ENCODE results near the gene HSP90AB1.

Gene HSP90AB1

GRCh38 chr6:44246663-44247337 lies at the start of gene HSP90AB1:
HSP90AB1 (plus strand) TSS chr6:44247101; CDS start chr6:44248630, 1,529 bp downstream.
- peak; percentile 86 for DNase-seq (ENCODE audit: low read depth)

- DNase-seq (ENCODE audit: low read depth): no peak
Measured at GRCh38 chr6:44198684-44199083, 48.2 kb upstream of the HSP90AB1 start.

DNA sequence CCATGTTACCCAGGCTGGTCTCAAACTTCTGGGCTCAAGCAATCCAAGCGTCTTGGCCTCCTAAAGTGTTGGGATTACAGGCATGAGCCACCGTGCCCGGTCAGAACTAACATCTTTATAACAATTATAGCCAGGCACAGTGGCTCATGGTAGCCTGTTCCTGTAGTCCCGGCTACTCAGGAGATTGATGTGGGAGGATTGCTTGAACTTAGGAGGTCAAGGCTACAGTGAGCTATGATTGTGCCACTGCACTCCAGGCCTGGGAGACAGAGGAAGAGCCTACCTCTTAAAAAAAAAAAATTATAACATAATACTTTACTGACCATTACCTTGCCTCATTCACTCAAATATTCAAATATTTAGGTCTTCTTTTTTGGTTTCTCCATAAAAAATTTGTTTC lies 47.0 kb upstream of the HSP90AB1 start:
- DNase-seq (ENCODE audit: low read depth): no peak

DNA sequence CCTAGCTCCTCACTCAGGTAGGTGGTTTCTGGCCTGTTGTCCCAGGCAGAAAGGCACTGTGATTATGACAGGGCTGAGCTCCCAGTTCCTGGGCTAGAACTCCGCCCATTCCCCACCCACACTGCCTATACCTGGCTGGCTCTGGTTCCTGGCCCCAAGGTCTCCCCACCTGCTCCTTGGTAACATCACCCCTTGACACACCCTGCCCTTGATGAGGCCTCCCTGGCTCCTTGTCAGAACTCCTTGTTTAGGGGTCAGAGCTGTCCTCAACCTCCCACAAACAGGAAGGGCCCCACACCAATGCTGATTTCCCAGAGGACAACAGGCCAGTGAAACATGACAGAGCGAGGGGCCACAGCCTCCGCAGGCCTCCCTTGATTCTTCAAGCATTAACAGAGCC lies 45.7 kb upstream of the HSP90AB1 start:
- no peak for DNase-seq (ENCODE audit: low read depth)

GRCh38 chr6:44201638-44202303 lies 45.1 kb upstream of the HSP90AB1 start:
- DNase-seq (ENCODE audit: low read depth): no peak

GRCh38 chr6:44202332-44202971 lies 44.4 kb upstream of the HSP90AB1 start:
- no peak for DNase-seq (ENCODE audit: low read depth)

DNA sequence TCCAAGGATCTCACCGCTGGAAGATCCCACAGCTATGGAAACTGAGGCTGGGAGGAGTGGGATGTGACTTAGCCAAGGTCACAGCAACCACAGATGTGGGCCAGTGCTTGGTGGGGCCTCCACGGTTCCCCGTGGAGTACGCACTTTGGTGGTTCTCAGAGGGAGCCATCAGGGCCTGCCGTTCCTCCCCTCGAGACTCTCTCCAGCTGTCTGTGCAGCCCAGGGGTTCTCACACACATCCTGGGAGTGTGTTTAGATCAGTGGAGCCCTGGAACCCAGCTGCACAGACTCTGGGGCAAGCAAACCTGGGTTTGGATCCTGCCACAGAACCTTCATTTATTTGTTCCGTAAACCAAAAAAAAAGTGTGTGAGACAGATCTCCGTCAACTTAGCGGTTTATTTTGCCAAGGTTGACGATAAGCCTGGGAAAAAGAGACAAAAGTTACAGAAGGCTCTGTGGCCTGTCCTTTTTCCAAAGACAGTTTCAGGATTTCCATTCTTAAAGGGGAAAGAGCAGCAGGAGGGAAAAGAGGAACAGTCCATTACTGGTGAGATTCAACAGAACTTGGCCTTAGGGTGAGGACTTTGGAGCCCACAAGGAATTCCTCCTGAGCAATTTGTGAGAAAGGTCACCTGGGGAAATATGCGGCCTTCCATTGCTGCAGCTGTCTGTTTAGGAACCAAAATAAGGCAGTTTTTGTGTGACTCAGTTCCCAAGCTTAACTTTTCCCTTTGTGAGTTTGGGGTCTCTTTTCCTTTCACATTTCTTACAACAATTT lies 43.7 kb upstream of the HSP90AB1 start:
- DNase-seq (ENCODE audit: low read depth): no peak

DNA sequence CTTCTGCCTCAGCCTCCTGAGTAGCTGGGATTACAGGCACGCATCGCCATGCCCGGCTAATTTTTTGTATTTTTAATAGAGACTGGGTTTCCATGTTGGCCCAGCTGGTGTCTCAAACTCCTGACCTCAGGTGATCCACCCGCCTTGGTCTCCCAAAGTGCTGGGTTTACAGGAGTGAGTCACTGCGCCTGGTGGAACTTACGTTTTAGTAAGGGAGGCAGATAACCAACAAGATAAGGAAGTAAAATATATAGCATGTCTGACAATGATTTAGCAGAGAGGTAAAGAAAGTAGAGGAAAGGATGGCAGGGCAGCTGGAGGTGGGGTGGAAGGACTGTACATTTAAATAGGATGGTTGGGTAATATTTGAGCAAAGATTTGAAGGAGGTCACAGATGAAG lies 42.9 kb upstream of the HSP90AB1 start:
- no peak for DNase-seq (ENCODE audit: low read depth)

GRCh38 chr6:44207966-44208365 lies 38.9 kb upstream of the HSP90AB1 start:
- no peak for DNase-seq (ENCODE audit: low read depth)

- DNase-seq (ENCODE audit: low read depth): no peak
Measured at GRCh38 chr6:44211284-44211683, 35.6 kb upstream of the HSP90AB1 start.

- DNase-seq (ENCODE audit: low read depth): no peak
Measured at GRCh38 chr6:44214307-44214706, 32.6 kb upstream of the HSP90AB1 start.

DNA sequence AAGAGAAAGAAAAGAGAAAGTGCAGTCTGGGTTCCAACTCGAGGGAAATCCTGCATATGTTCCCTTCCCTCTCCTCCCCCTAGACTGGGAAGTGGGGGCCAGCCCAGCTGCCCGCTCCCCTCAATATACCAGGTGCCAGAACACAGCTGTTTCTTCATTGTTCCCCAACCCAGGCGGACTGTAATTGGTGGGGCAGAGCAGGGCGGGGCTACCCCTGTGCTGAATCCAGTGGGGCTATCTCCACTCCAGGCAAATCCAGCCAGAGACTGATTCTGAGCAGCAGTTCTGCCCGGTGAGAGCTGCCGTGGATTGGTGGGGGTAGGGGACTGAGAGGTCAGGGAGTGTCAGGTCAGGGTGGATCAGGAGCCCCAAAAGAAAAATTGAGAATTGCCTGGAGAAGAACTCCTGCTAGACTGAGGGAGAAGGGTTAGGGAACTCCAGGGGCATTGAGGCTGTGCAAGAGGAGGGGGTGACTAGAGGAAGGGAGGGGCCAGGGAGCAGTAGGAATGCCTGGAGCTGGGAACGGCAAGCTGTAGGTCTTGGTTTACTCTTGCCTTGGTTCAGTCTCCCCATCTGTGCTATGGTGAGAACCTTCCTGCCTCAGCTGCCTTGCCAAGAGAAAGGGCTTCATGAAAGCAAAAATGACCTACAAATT lies 30.1 kb upstream of the HSP90AB1 start, which contains the start of gene MYMX:
MYMX (plus strand) TSS at position 250 of the 655 bp plus-strand sequence. CDS start 546 bp downstream, outside the sequence.
- DNase-seq (ENCODE audit: low read depth): no peak

- no peak for DNase-seq (ENCODE audit: low read depth)
Measured at GRCh38 chr6:44217332-44218143, 29.4 kb upstream of the HSP90AB1 start.

DNA sequence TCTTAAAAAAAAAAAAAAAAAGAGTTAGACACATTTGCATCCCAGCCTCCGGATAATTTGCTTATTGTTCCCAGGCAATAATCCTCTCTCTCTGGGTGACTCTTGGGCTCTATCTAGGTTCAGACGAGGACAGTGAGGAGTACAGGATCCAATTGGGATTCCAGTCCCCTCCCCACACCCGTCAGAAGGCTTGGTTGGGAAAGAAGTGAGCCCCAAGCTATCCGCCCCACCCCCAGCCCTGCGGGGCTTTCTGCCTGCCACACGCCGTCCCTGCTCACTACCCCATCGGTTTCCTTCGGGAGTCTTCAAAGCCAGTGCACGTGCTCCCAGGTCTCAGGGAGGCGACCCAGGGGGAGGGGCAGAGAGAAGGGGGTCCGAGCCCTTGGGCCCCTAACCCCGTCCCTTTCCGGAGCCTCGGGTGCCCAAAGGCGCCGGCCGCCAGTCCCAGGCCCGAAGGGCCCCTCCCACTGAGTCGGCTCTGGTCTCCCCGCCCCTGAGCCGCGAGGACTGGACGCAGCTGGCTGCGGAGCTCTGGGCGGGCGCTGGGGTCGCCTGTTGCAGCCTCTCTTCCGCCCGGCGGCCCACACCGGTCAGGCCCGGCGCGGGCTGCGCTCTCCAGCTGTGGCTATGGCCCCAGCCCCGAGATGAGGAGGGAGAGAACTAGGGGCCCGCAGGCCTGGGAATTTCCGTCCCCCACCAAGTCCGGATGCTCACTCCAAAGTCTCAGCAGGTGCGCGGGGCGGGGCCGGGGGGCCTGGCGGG lies 27.7 kb upstream of the HSP90AB1 start:
- no peak for DNase-seq (ENCODE audit: low read depth)

GRCh38 chr6:44219815-44220784 lies 26.8 kb upstream of the HSP90AB1 start:
- no peak for DNase-seq (ENCODE audit: low read depth)

GRCh38 chr6:44220913-44221290 lies 26.0 kb upstream of the HSP90AB1 start:
- DNase-seq (ENCODE audit: low read depth): no peak

DNA sequence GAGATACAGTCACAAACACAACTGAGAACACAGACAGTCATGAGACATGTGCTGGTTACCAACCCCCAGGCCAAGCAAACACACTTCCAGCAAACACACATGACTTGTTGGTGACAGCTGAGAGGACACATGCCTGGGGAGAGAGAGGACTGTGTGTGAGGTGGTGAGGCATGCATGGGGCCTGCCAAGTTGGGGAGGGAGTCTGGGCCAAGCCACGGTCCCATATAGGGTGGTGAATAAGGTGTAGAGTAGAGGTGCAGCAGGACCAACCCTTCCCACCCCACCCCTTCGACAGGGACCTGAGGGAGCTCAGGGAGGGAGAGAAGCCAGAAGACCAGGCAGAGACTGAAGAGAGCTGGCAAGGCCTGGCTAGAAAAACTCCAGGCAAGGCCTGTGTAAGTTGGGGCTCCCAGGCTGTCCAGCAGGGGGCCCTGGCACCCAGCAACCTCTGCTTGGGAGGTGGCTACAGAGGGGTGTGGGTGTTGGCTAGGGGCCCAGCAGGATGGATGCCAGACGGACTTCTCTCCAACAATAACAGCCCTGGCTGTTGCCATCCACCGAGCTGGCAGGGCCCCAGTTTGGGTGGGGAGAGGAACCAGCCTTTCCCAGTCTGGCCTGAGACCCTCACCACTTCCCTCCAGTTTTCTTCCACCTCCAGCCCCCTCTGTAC lies 25.5 kb upstream of the HSP90AB1 start:
- DNase-seq (ENCODE audit: low read depth): peak; percentile 23

DNA sequence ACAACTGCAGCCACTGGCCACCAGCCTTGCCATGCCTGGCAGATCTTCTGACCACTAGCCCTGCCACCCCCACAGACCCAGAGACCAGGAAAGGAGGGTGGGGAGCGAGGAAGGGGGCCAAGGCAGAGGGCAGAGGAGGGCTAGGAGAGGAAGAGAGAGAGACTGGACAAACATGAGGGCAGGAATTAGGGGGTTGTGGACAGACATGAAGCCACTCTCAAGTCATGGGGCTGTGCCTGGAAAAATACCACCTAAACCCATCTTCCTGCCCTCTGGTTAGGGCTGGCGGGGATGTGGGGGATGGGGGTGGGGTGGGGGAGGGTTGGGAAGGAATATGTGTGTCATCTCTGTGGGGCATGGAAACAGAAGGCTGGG lies 25.0 kb upstream of the HSP90AB1 start:
- DNase-seq (ENCODE audit: low read depth): no peak
